Measurements from ENCODE around the gene SLC51A.

Gene SLC51A

DNA sequence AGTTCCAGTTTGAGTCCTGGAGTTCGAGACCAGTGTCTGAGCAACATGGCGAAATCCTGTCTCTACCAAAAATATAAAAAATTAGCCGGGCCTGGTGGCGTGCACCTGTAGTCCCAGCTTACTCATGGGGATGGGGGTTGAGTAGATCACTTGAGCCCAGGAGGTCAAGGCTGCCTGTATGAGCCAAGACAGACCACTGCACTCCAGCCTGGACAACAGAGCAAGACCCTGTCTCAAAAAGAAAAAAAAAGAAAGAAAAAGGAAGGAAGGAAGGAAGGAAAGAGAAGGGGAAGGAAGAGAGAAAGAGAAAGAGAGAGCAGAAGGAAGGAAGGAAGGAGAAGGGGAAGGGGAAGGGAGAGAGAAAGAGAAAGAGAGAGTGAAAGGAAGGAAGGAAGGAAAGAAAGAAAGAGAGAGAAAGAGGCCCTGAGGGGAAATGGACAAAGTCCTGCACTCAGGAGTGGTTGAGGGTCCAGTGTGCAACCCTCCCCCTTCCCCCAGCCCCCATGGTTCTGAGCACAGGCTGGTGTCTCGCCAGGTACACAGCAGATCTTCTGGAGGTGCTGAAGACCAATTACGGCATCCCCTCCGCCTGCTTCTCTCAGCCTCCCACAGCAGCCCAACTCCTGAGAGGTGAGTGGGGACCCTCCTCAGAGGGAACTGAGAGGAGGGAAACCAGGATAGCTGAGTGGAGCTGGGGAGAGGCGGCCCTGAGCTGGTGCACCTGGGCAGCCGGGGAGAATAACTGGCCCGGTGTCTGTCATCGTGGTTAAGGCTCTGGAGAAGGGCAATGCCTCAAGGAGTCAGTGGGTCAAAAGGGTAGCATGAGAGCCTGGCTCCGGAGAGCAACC lies 1.2 kb downstream of the SLC51A start:
- H3K79me2 ChIP-seq (ENCODE audit: control insufficient read depth, insufficient read depth, low read length, unreplicated experiment) = no peaks in the 10 kb centered on the region
- peaks cover 15% of the 10 kb centered on the region for H3K4me1 ChIP-seq (ENCODE audit: control insufficient read depth, insufficient read depth, low read length, unreplicated experiment)
- no peak overlapping the region for H2AFZ ChIP-seq (ENCODE audit: low read length, unreplicated experiment)
- H3K27ac ChIP-seq (ENCODE audit: low read depth, low read length) = no peak overlapping the region
- no peak overlapping the region for H3K4me3 ChIP-seq (ENCODE audit: low read depth, low read length)
- H3K36me3 ChIP-seq (ENCODE audit: insufficient read depth, low read length) = no peaks in the 10 kb centered on the region
- no peaks in the 10 kb centered on the region for H3K27me3 ChIP-seq (ENCODE audit: insufficient read depth, low read length)

DNA sequence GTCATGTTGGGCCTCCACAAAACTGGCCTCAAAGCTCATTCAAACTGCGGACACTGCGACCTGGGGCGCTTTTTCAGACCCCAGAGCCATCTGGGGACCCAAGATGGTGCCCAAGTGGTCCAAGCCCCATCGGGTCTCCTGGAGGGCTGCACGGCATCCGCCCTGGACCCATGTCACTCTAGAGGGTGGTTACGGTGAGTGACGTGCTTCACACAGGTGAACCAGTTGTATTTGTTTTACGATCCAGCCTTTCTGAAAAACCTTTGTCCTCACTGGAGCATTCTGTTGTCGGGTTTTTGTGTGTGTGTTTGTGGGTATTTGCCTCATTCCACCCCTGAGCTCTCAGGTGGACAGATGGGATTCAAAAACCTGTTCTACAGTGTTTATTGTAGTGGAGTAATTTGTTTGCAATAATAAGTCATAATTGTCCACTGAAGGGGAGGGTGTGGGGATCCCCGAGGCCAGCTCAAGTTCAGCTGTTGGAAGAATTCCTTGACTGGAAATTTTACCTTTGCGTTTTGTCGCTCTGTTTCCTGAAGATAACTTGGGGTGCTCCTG lies 1.9 kb downstream of the SLC51A start:
- peak overlapping the region; percentile 70 for H3K4me3 ChIP-seq (ENCODE audit: low read depth, low read length)

DNA sequence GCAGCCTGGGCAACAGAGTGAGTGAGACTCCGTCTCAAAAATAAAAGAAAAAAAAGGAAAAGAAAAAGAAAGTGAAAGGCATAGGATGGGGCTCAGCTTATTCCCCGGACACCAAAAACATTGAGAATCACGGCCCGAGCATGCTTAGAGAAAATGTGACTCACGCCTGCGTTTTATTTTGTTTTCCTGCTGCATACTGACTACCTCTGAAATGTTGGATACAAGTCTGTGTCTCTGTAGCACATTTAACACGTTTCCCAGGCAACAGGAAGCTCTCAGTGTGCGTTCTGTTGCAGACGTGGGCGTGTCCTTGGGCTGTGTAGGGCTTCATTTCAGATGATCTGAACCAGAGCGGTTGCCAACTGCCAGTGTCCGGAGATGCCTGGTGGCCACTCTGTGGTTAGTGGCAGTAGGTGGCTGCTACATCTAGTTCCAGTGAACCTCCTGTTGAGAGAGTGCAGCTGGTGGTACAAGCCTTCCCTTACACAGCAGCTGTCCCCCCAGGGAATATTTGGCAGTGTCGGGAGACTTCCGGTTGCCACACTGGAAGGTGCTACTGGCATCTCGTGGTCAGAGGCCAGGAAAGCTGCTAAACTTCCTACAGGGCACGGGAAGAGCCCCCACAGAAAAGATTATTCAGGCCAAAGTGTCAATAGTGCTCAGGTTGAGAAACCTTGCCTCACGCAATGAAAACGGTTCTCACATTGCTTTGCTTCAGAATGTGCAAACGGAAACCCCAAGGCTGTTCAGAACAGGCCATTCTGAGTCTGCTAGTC lies 3.0 kb downstream of the SLC51A start:
- Histone ChIP-seq H3K27ac (ENCODE audit: low read depth, low read length) (peak overlapping the region; percentile 63), H3K36me3 (ENCODE audit: insufficient read depth, low read length) (no peaks in the 10 kb centered on the region), H3K27me3 (ENCODE audit: insufficient read depth, low read length) (no peaks in the 10 kb centered on the region), H3K4me3 (ENCODE audit: low read depth, low read length) (peak overlapping the region; percentile 70), H2AFZ (ENCODE audit: low read length, unreplicated experiment) (peak overlapping the region; percentile 61), H3K4me1 (ENCODE audit: control insufficient read depth, insufficient read depth, low read length, unreplicated experiment) (peaks cover 15% of the 10 kb centered on the region), H3K79me2 (ENCODE audit: control insufficient read depth, insufficient read depth, low read length, unreplicated experiment) (no peaks in the 10 kb centered on the region)

More for the DNA sequence above, 1.9 kb downstream of the SLC51A start:
- Histone ChIP-seq H3K36me3 (ENCODE audit: insufficient read depth, low read length) (no peaks in the 10 kb centered on the region), H3K27ac (ENCODE audit: low read depth, low read length) (peak overlapping the region; percentile 63), H2AFZ (ENCODE audit: low read length, unreplicated experiment) (peak overlapping the region; percentile 48), H3K79me2 (ENCODE audit: control insufficient read depth, insufficient read depth, low read length, unreplicated experiment) (no peaks in the 10 kb centered on the region), H3K27me3 (ENCODE audit: insufficient read depth, low read length) (no peaks in the 10 kb centered on the region), H3K4me1 (ENCODE audit: control insufficient read depth, insufficient read depth, low read length, unreplicated experiment) (peaks cover 15% of the 10 kb centered on the region)

GRCh38 chr3:196219970-196220311 lies 3.6 kb downstream of the SLC51A start:
- Histone ChIP-seq H3K4me1 (ENCODE audit: control insufficient read depth, insufficient read depth, low read length, unreplicated experiment) (peaks cover 15% of the 10 kb centered on the region), H3K4me3 (ENCODE audit: low read depth, low read length) (peak overlapping the region; percentile 70), H3K79me2 (ENCODE audit: control insufficient read depth, insufficient read depth, low read length, unreplicated experiment) (no peaks in the 10 kb centered on the region), H3K27ac (ENCODE audit: low read depth, low read length) (peak overlapping the region; percentile 63), H2AFZ (ENCODE audit: low read length, unreplicated experiment) (peak overlapping the region; percentile 61), H3K27me3 (ENCODE audit: insufficient read depth, low read length) (no peaks in the 10 kb centered on the region), H3K36me3 (ENCODE audit: insufficient read depth, low read length) (no peaks in the 10 kb centered on the region)

GRCh38 chr3:196220587-196220986 lies 4.3 kb downstream of the SLC51A start:
- no peak overlapping the region for H3K27ac ChIP-seq (ENCODE audit: low read depth, low read length)
- H3K4me3 ChIP-seq (ENCODE audit: low read depth, low read length) = no peak overlapping the region
- no peaks in the 10 kb centered on the region for H3K27me3 ChIP-seq (ENCODE audit: insufficient read depth, low read length)
- H2AFZ ChIP-seq (ENCODE audit: low read length, unreplicated experiment) = no peak overlapping the region
- H3K36me3 ChIP-seq (ENCODE audit: insufficient read depth, low read length) = no peaks in the 10 kb centered on the region
- H3K4me1 ChIP-seq (ENCODE audit: control insufficient read depth, insufficient read depth, low read length, unreplicated experiment) = peaks cover 15% of the 10 kb centered on the region
- H3K79me2 ChIP-seq (ENCODE audit: control insufficient read depth, insufficient read depth, low read length, unreplicated experiment) = no peaks in the 10 kb centered on the region

DNA sequence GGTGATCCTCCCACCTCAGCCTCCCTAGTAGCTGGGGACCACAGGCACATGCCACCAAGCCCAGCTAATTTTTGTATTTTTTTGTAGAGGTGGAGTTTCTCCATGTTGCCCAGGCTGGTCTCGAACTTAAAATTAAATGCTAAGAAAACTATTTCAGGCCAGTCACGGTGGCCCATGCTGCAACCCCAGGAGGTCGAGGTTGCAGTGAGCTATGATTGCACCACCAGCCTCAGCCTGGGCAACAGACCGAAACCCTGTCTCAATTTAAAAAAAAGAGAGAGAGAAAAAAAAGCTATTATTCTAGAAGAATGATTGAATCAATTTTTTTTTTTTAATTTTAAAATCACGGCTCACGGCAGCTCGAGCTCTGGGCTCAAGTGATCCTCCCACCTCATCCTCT lies 4.7 kb downstream of the SLC51A start:
- Histone ChIP-seq H3K4me1 (ENCODE audit: control insufficient read depth, insufficient read depth, low read length, unreplicated experiment) (peaks cover 15% of the 10 kb centered on the region), H2AFZ (ENCODE audit: low read length, unreplicated experiment) (no peak overlapping the region), H3K79me2 (ENCODE audit: control insufficient read depth, insufficient read depth, low read length, unreplicated experiment) (no peaks in the 10 kb centered on the region), H3K36me3 (ENCODE audit: insufficient read depth, low read length) (no peaks in the 10 kb centered on the region), H3K4me3 (ENCODE audit: low read depth, low read length) (no peak overlapping the region), H3K27me3 (ENCODE audit: insufficient read depth, low read length) (no peaks in the 10 kb centered on the region), H3K27ac (ENCODE audit: low read depth, low read length) (no peak overlapping the region)

- no peak overlapping the region for H3K4me3 ChIP-seq (ENCODE audit: low read depth, low read length)
Observed at GRCh38 chr3:196222876-196223595, 6.7 kb downstream of the SLC51A start.

GRCh38 chr3:196225086-196225485 lies 8.8 kb downstream of the SLC51A start:
- Histone ChIP-seq H3K4me3 (ENCODE audit: low read depth, low read length) (no peak overlapping the region), H3K79me2 (ENCODE audit: control insufficient read depth, insufficient read depth, low read length, unreplicated experiment) (no peaks in the 10 kb centered on the region), H2AFZ (ENCODE audit: low read length, unreplicated experiment) (no peak overlapping the region), H3K36me3 (ENCODE audit: insufficient read depth, low read length) (no peaks in the 10 kb centered on the region), H3K4me1 (ENCODE audit: control insufficient read depth, insufficient read depth, low read length, unreplicated experiment) (peaks cover under 1% of the 10 kb centered on the region), H3K27me3 (ENCODE audit: insufficient read depth, low read length) (no peaks in the 10 kb centered on the region), H3K27ac (ENCODE audit: low read depth, low read length) (no peak overlapping the region)

More at GRCh38 chr3:196222876-196223595, 6.7 kb downstream of the SLC51A start:
- Histone ChIP-seq H3K27ac (ENCODE audit: low read depth, low read length) (no peak overlapping the region), H2AFZ (ENCODE audit: low read length, unreplicated experiment) (no peak overlapping the region), H3K27me3 (ENCODE audit: insufficient read depth, low read length) (no peaks in the 10 kb centered on the region), H3K4me1 (ENCODE audit: control insufficient read depth, insufficient read depth, low read length, unreplicated experiment) (peaks cover 13% of the 10 kb centered on the region), H3K36me3 (ENCODE audit: insufficient read depth, low read length) (no peaks in the 10 kb centered on the region), H3K79me2 (ENCODE audit: control insufficient read depth, insufficient read depth, low read length, unreplicated experiment) (no peaks in the 10 kb centered on the region)

DNA sequence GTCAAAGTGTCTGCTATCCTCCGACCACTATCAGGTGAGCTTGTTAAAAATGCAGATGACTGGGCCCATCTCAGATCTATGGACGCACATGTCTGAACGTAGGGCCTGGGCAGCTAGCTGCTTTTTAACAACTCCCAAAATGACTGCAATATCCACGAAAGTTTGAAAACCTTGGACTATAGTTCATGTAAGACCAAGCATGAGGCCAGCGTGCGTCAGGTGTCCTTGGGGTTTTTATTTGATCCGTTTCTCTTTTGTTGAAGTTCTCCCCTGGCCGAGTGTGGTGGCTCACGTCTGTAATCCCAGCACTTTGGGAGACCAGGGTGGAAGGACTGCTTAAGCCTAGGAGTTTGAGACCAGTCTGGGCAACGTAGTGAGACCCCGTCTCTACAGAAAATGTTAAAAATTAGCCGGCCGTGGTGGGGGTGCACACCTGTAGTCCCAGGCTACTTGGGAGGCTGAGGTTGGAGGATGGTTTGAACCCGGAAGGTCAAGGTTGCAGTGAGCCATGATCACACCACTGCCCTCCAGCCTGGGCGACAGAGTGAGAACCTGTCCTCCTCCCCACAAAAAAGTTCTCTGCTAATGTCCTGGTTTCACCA lies 9.5 kb downstream of the SLC51A start:
- Histone ChIP-seq H2AFZ (ENCODE audit: low read length, unreplicated experiment) (no peak overlapping the region), H3K27ac (ENCODE audit: low read depth, low read length) (no peak overlapping the region), H3K36me3 (ENCODE audit: insufficient read depth, low read length) (no peaks in the 10 kb centered on the region), H3K4me1 (ENCODE audit: control insufficient read depth, insufficient read depth, low read length, unreplicated experiment) (no peaks in the 10 kb centered on the region), H3K79me2 (ENCODE audit: control insufficient read depth, insufficient read depth, low read length, unreplicated experiment) (no peaks in the 10 kb centered on the region), H3K4me3 (ENCODE audit: low read depth, low read length) (no peak overlapping the region), H3K27me3 (ENCODE audit: insufficient read depth, low read length) (no peaks in the 10 kb centered on the region)

DNA sequence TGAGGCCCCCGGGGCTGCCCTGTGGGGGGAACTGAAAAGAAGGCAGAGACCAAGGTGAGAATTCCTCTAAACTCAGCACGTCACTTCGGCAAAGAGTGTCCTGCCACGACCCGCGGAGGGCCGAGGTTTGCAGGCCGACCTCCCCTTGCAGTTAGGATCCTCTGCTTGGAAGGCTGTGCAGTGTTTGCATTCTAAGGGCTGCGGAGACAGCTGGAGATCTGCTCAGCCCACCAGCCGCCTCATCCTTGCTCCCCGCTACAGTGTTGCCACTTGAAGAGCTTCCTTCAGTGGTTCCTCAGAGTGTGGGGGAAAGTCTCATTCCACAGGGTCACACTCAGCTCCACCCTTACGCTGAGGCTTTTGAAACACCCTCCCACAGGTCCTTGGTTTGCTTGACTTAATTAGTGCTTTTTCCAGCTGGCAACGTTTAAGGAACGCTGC lies 10.8 kb downstream of the SLC51A start:
- no peaks in the 10 kb centered on the region for H3K4me1 ChIP-seq (ENCODE audit: control insufficient read depth, insufficient read depth, low read length, unreplicated experiment)
- no peak overlapping the region for H3K4me3 ChIP-seq (ENCODE audit: low read depth, low read length)
- no peaks in the 10 kb centered on the region for H3K79me2 ChIP-seq (ENCODE audit: control insufficient read depth, insufficient read depth, low read length, unreplicated experiment)
- H3K27ac ChIP-seq (ENCODE audit: low read depth, low read length) = no peak overlapping the region
- no peak overlapping the region for H2AFZ ChIP-seq (ENCODE audit: low read length, unreplicated experiment)
- no peaks in the 10 kb centered on the region for H3K36me3 ChIP-seq (ENCODE audit: insufficient read depth, low read length)
- H3K27me3 ChIP-seq (ENCODE audit: insufficient read depth, low read length) = no peaks in the 10 kb centered on the region

All from ACC112 (cell line).